Common myeloid progenitor, CD34-positive (primary cell): ENCODE data around the gene FAM168B.

Experiments
- CTCF ChIA-PET: fragments of 350-600 bp; sonication (Branson Sonifier 250); formaldehyde crosslinking; loops from one replicate; lab custom pipeline; 2021; ENCODE audit warnings: antibody characterized with exemption; lab: Charles Lee
- POLR2A ChIA-PET: fragments of 350-600 bp; sonication (Branson Sonifier 250); formaldehyde crosslinking; loops from one replicate; lab custom pipeline; 2021; ENCODE audit warnings: antibody characterized with exemption; lab: Charles Lee
- DNase-seq, 3 donors: peaks; one replicate each; pipeline versions ENCODE4 v3.0.0 to v3.0.0-alpha.2; 2013
- H3K27ac ChIP-seq, 2 experiments: 1 replicate in 1 of 2; 2 replicates in 1 of 2; pipeline ENCODE4 v1.7.0; 2013; ENCODE audit warnings: inconsistent platforms in 2 of 2, low read length in 2 of 2, mild to moderate bottlenecking in 2 of 2, low read depth in 1 of 2, moderate library complexity in 1 of 2; ENCODE audit not compliant: severe bottlenecking in 2 of 2, insufficient read depth in 1 of 2, poor library complexity in 1 of 2
- H3K27me3 ChIP-seq, 5 experiments: replicated peaks in 2 of 5; 1 replicate in 3 of 5; 2 replicates in 2 of 5; pipeline versions ENCODE4 v1.6.1 to v1.7.0; 2013; ENCODE audit warnings: low read length in 4 of 5, mild to moderate bottlenecking in 2 of 5, moderate library complexity in 2 of 5, inconsistent platforms in 1 of 5; ENCODE audit not compliant: insufficient read depth in 5 of 5, control insufficient read depth in 4 of 5
- H3K36me3 ChIP-seq, 4 experiments: 1 replicate in 2 of 4; 2 replicates in 2 of 4; pipeline versions ENCODE4 v1.6.1 to v1.7.0; 2013; ENCODE audit warnings: low read length in 3 of 4, control low read depth in 1 of 4, mild to moderate bottlenecking in 1 of 4; ENCODE audit not compliant: control insufficient read depth in 4 of 4, insufficient read depth in 4 of 4
- H3K4me1 ChIP-seq, 4 experiments: 1 replicate in 3 of 4; 2 replicates in 1 of 4; pipeline versions ENCODE4 v1.6.1 to v1.7.1; 2013; ENCODE audit warnings: low read length in 3 of 4, mild to moderate bottlenecking in 3 of 4, control low read depth in 1 of 4, inconsistent platforms in 1 of 4, moderate library complexity in 1 of 4; ENCODE audit not compliant: control insufficient read depth in 4 of 4, insufficient read depth in 4 of 4; ENCODE audit errors: control extremely low read depth in 1 of 4
- H3K4me3 ChIP-seq, 7 experiments: 1 replicate in 4 of 7; 2 replicates in 3 of 7; pipeline versions ENCODE4 v1.5.1 to v1.7.0; 2013; ENCODE audit warnings: mild to moderate bottlenecking in 7 of 7, low read length in 6 of 7, moderate library complexity in 6 of 7, inconsistent platforms in 2 of 7, low read depth in 2 of 7, control low read depth in 1 of 7; ENCODE audit not compliant: insufficient read depth in 4 of 7, control insufficient read depth in 1 of 7; ENCODE audit errors: extremely low read depth in 1 of 7
- H3K9me3 ChIP-seq, 5 experiments: 1 replicate in 4 of 5; 2 replicates in 1 of 5; pipeline versions ENCODE4 v1.6.1 to v1.7.1; 2013; ENCODE audit warnings: low read length in 4 of 5, mild to moderate bottlenecking in 2 of 5, inconsistent platforms in 1 of 5, low read depth in 1 of 5, moderate library complexity in 1 of 5; ENCODE audit not compliant: control insufficient read depth in 4 of 5, insufficient read depth in 2 of 5; ENCODE audit errors: control extremely low read depth in 1 of 5
- whole genome bisulfite sequencing: methylation state at CpG from one replicate; pipeline ENCODE4 v1.1.5; 2013; ENCODE audit not compliant: insufficient coverage; 5-methylcytosine and 5-hydroxymethylcytosine counted together

FAM168B gene

GRCh38 chr2:131031875-131032274 is 61.4 kb downstream of the FAM168B start:
- Histone ChIP-seq H3K4me3 (no peak overlapping the region), H3K27me3 (peaks cover 2 to 61% (median 23%) of the 10 kb centered on the region in 5 experiments), H3K27ac (no peak overlapping the region), H3K4me1 (peaks cover 0 to 13% (median 6%) of the 10 kb centered on the region in 4 experiments), H3K36me3 (no peaks in the 10 kb centered on the region), H3K9me3 (peaks cover 0 to 10% (median 3%) of the 10 kb centered on the region in 5 experiments)
- CTCF ChIA-PET, result no interaction called here
- no peak for DNase-seq
- WGBS, result 81% methylated on average over 9 of the region's 9 CpGs
- POLR2A ChIA-PET, result no interaction called here

- POLR2A ChIA-PET, result no interaction called here
- 86% methylated on average over 9 of the region's 9 CpGs for WGBS
These were observed 61.8 kb downstream of the FAM168B start for GRCh38 chr2:131031431-131031841.

GRCh38 chr2:131030478-131030971 is 62.7 kb downstream of the FAM168B start:
- Histone ChIP-seq H3K36me3 (no peaks in the 10 kb centered on the region), H3K27me3 (peaks cover 2 to 47% (median 14%) of the 10 kb centered on the region in 5 experiments), H3K4me3 (no peak overlapping the region), H3K4me1 (peaks cover 0 to 12% (median 6%) of the 10 kb centered on the region in 4 experiments), H3K27ac (no peak overlapping the region), H3K9me3 (peaks cover 0 to 10% (median 3%) of the 10 kb centered on the region in 5 experiments)
- POLR2A ChIA-PET, result no interaction called here
- no peak for DNase-seq
- 86% methylated on average over 13 of the region's 13 CpGs for WGBS
- CTCF ChIA-PET, result no interaction called here

More at GRCh38 chr2:131031431-131031841, 61.8 kb downstream of the FAM168B start:
- H3K9me3 ChIP-seq, result peaks cover 0 to 10% (median 3%) of the 10 kb centered on the region in 5 experiments
- no peak for DNase-seq
- no peak overlapping the region for H3K27ac ChIP-seq
- peaks cover 2 to 56% (median 21%) of the 10 kb centered on the region in 5 experiments for H3K27me3 ChIP-seq
- no peak overlapping the region for H3K4me3 ChIP-seq
- H3K36me3 ChIP-seq, result no peaks in the 10 kb centered on the region
- CTCF ChIA-PET, result no interaction called here
- H3K4me1 ChIP-seq, result peaks cover 0 to 13% (median 6%) of the 10 kb centered on the region in 4 experiments

- peaks cover 0 to 6% (median 3%) of the 10 kb centered on the region in 4 experiments for H3K4me1 ChIP-seq
- whole genome bisulfite sequencing, result 94% methylated on average over 5 of the region's 8 CpGs
- no peak overlapping the region for H3K4me3 ChIP-seq
- CTCF ChIA-PET, result no interaction called here
- no peaks in the 10 kb centered on the region for H3K36me3 ChIP-seq
- H3K27me3 ChIP-seq, result peaks cover 2 to 46% (median 14%) of the 10 kb centered on the region in 5 experiments
- DNase-seq, result no peak
- POLR2A ChIA-PET, result no interaction called here
- H3K9me3 ChIP-seq, result peaks cover 0 to 10% (median 3%) of the 10 kb centered on the region in 5 experiments
- H3K27ac ChIP-seq, result no peak overlapping the region
These were observed 63.4 kb downstream of the FAM168B start for GRCh38 chr2:131029812-131030211.

GRCh38 chr2:131027566-131028528 is 65.4 kb downstream of the FAM168B start:
- no peaks in the 10 kb centered on the region for H3K36me3 ChIP-seq
- WGBS, result 96% methylated on average over 11 of the region's 12 CpGs
- H3K27me3 ChIP-seq, result peaks cover 2 to 28% (median 6%) of the 10 kb centered on the region in 5 experiments
- peaks cover 0 to 10% (median 3%) of the 10 kb centered on the region in 5 experiments for H3K9me3 ChIP-seq
- H3K4me1 ChIP-seq, result no peaks in the 10 kb centered on the region
- no peak overlapping the region for H3K4me3 ChIP-seq
- no peak overlapping the region for H3K27ac ChIP-seq
- CTCF ChIA-PET, result no interaction called here
- POLR2A ChIA-PET, result no interaction called here
- DNase-seq, result no peak

- ChIA-PET CTCF (interaction anchor here (1.1 kb wide), 1 partner anchor 466 kb away, joined by 3 read pairs; no protein-coding TSS in a partner anchor), POLR2A (no interaction called here)
- peaks cover 2 to 20% (median 6%) of the 10 kb centered on the region in 5 experiments for H3K27me3 ChIP-seq
- WGBS, result 53% methylated on average over 3 of the region's 5 CpGs
- H3K36me3 ChIP-seq, result no peaks in the 10 kb centered on the region
- H3K27ac ChIP-seq, result no peak overlapping the region
- H3K4me1 ChIP-seq, result no peaks in the 10 kb centered on the region
- DNase-seq, result no peak
- peaks cover 0 to 10% (median 3%) of the 10 kb centered on the region in 5 experiments for H3K9me3 ChIP-seq
- H3K4me3 ChIP-seq, result no peak overlapping the region
These were observed 66.3 kb downstream of the FAM168B start for GRCh38 chr2:131026919-131027318.

- no peak overlapping the region for H3K27ac ChIP-seq
- no peaks in the 10 kb centered on the region for H3K36me3 ChIP-seq
- DNase-seq, result no peak
- ChIA-PET POLR2A (no interaction called here), CTCF (no interaction called here)
- H3K4me3 ChIP-seq, result no peak overlapping the region
- H3K4me1 ChIP-seq, result no peaks in the 10 kb centered on the region
- H3K9me3 ChIP-seq, result peaks cover 0 to 10% (median 3%) of the 10 kb centered on the region in 5 experiments
- WGBS, result 80% methylated on average over 1 of the region's 1 CpG
- peaks cover 1 to 13% (median 2%) of the 10 kb centered on the region in 5 experiments for H3K27me3 ChIP-seq
These were observed 69.5 kb downstream of the FAM168B start for GRCh38 chr2:131023758-131024157.
